HUES48 (cell line): ENCODE results near the gene RPL13.

Experiments used
- H3K27ac ChIP-seq: one replicate; pipeline ENCODE4 v1.7.0; 2013; ENCODE audit warnings: low read depth, low read length, inconsistent platforms
- H3K27me3 ChIP-seq: 2 replicates; pipeline ENCODE4 v1.6.1; 2013; ENCODE audit warnings: mild to moderate bottlenecking, low read length; ENCODE audit not compliant: control insufficient read depth, insufficient read depth
- H3K36me3 ChIP-seq: 2 replicates; pipeline ENCODE4 v1.6.1; 2013; ENCODE audit warnings: low read length; ENCODE audit not compliant: control insufficient read depth, insufficient read depth
- H3K4me1 ChIP-seq: 2 replicates; pipeline ENCODE4 v1.6.1; 2013; ENCODE audit warnings: mild to moderate bottlenecking, low read length; ENCODE audit not compliant: control insufficient read depth, insufficient read depth
- H3K4me3 ChIP-seq: 2 replicates; pipeline ENCODE4 v1.5.1; 2013; ENCODE audit warnings: mild to moderate bottlenecking, low read depth, low read length
- H3K9ac ChIP-seq: 2 replicates; pipeline ENCODE4 v1.6.1; 2013; ENCODE audit warnings: mild to moderate bottlenecking, low read depth, low read length, moderate library complexity
- H3K9me3 ChIP-seq: 2 replicates; pipeline ENCODE4 v1.6.1; 2013; ENCODE audit warnings: low read length; ENCODE audit not compliant: control insufficient read depth, insufficient read depth

The RPL13 gene

GRCh38 chr16:89602952-89603590 is 42.6 kb downstream of the RPL13 start:
- Histone ChIP-seq H3K36me3 (no peaks in the 10 kb centered on the region), H3K4me3 (no peak overlapping the region), H3K9ac (no peak overlapping the region), H3K27ac (no peak overlapping the region), H3K9me3 (no peaks in the 10 kb centered on the region), H3K27me3 (no peaks in the 10 kb centered on the region), H3K4me1 (no peaks in the 10 kb centered on the region)

GRCh38 chr16:89604764-89605163 is 44.3 kb downstream of the RPL13 start:
- H3K9me3 ChIP-seq = no peaks in the 10 kb centered on the region
- H3K27ac ChIP-seq = no peak overlapping the region
- H3K36me3 ChIP-seq = no peaks in the 10 kb centered on the region
- H3K4me3 ChIP-seq = no peak overlapping the region
- H3K4me1 ChIP-seq = no peaks in the 10 kb centered on the region
- no peak overlapping the region for H3K9ac ChIP-seq
- H3K27me3 ChIP-seq = no peaks in the 10 kb centered on the region

GRCh38 chr16:89605186-89605970 is 44.9 kb downstream of the RPL13 start:
- Histone ChIP-seq H3K27ac (no peak overlapping the region), H3K9ac (no peak overlapping the region), H3K9me3 (no peaks in the 10 kb centered on the region), H3K36me3 (no peaks in the 10 kb centered on the region), H3K4me1 (no peaks in the 10 kb centered on the region), H3K4me3 (no peak overlapping the region), H3K27me3 (no peaks in the 10 kb centered on the region)

- no peak overlapping the region for H3K4me3 ChIP-seq
- no peaks in the 10 kb centered on the region for H3K27me3 ChIP-seq
- no peaks in the 10 kb centered on the region for H3K4me1 ChIP-seq
- H3K36me3 ChIP-seq = no peaks in the 10 kb centered on the region
- no peak overlapping the region for H3K27ac ChIP-seq
- H3K9ac ChIP-seq = no peak overlapping the region
- no peaks in the 10 kb centered on the region for H3K9me3 ChIP-seq
These were observed 45.5 kb downstream of the RPL13 start for GRCh38 chr16:89606006-89606405.

DNA sequence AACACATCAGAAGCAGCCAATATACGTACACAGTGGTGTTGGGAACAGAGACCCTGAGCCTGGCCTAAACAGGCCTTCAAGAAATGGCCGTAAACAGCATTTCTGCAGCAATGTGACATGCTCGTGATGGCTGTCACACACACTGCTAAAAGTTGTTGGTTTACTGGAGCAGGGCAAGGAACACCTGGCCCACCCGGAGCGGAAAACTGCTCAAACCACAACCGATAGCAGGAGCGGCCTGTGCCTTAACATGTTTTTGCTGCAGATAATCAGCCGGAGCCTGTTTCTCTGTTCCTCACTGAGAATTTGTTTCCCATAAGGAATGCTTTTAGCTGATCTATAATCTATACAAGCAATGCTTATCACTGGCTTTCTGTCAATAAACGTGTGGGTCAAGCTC is 47.0 kb downstream of the RPL13 start:
- Histone ChIP-seq H3K27ac (no peak overlapping the region), H3K36me3 (no peaks in the 10 kb centered on the region), H3K9ac (no peak overlapping the region)

DNA sequence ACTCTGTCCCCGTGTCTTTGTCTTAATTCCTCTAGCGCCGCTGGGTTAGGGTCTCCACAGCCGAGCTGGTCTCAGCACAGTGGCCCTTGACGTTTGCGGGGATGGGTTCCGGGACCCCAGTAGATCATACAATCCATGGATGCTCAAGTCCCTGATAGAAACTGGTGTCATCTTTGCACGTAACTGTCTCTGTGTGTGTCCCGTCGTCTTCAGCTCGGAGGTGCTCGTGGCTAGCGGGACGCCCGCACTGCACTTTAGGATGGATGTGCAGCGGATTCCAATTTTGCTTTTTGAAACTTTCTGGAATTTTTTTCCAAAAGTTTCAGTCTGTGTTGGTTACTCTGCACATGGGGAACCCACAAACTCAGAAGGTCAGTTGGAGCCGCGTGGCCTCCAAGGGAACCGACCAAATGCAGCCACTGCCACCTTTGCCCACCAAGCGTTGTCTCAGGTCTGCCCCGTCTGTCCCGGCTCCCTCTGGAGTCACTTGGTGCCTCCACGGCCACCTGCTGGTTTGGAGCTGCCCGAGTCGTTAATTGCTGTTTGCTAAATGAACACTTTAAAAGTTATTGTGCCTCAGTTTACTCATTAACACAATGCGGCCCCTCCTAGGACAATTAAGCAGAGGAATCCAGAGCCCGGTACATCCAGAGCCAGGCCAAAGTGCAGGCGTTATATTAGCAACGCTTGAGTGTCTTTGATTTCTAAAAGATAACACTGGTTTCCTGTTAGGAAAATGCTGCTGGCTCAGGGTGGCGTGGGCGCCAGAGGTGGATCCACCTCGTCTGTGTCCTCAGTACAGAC is 47.7 kb downstream of the RPL13 start:
- Histone ChIP-seq H3K9ac (no peak overlapping the region), H3K4me3 (no peak overlapping the region), H3K27ac (no peak overlapping the region), H3K9me3 (no peaks in the 10 kb centered on the region), H3K4me1 (peaks cover 3% of the 10 kb centered on the region; the same call in 1 of the 2 replicates), H3K27me3 (no peaks in the 10 kb centered on the region), H3K36me3 (no peaks in the 10 kb centered on the region)

More for the DNA sequence above, 47.0 kb downstream of the RPL13 start:
- Histone ChIP-seq H3K9me3 (no peaks in the 10 kb centered on the region), H3K4me3 (no peak overlapping the region), H3K4me1 (no peaks in the 10 kb centered on the region), H3K27me3 (no peaks in the 10 kb centered on the region)

- H3K9ac ChIP-seq = no peak overlapping the region
- no peaks in the 10 kb centered on the region for H3K36me3 ChIP-seq
- no peak overlapping the region for H3K27ac ChIP-seq
- no peak overlapping the region for H3K4me3 ChIP-seq
- peaks cover 5% of the 10 kb centered on the region; the same call in 1 of the 2 replicates for H3K4me1 ChIP-seq
- no peaks in the 10 kb centered on the region for H3K27me3 ChIP-seq
- no peaks in the 10 kb centered on the region for H3K9me3 ChIP-seq
These were observed 49.6 kb downstream of the RPL13 start for GRCh38 chr16:89610108-89610453.

GRCh38 chr16:89612415-89613166 is 52.1 kb downstream of the RPL13 start:
- H3K36me3 ChIP-seq = no peaks in the 10 kb centered on the region
- no peak overlapping the region for H3K4me3 ChIP-seq
- no peaks in the 10 kb centered on the region for H3K9me3 ChIP-seq
- H3K27ac ChIP-seq = no peak overlapping the region
- H3K27me3 ChIP-seq = no peaks in the 10 kb centered on the region
- peaks cover 5% of the 10 kb centered on the region; the same call in 1 of the 2 replicates for H3K4me1 ChIP-seq
- no peak overlapping the region for H3K9ac ChIP-seq

DNA sequence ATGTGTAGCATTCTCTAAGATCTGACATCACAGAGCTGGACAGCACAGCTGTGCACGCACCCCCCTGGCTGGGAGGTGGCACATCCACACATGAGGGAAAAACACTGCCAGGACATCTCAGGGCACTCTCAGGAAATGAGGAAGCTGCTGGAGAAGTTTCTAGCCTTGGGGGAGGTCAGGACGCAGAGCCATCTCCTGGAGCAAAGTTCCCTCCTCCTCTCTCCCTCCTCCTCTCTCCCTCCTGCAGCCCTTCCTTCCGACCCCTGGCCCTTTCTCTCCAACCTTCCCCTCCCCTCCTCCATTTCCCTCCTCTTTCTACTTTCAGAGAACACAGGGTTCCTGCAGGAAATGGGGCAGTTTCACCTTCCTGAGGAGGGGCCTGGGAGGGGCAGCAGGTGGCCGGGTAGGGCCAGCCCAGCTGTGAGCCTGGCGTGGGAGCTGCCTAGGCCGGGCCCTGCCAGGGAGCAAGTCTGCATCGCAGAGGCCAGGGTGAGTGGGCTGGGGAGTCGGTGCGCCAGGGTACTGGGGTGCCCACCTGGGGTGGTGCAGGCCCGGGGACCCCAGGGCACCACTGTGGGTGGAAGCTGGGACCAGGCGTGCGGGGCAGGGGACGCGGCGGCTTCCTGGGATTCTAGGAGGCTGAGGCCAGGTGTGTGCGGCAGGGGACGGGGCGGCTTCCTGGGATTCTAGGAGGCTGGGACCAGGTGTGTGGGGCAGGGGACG is 52.9 kb downstream of the RPL13 start, which contains the start of gene DPEP1:
DPEP1 (plus strand) TSS at position 412 of the 723 bp plus-strand sequence. CDS start 16,769 bp downstream, outside the sequence.
- no peak within 1 kb of the TSS for H3K9ac ChIP-seq
- H3K27me3 ChIP-seq = no peaks in the 10 kb centered on the region
- H3K9me3 ChIP-seq = no peaks in the 10 kb centered on the region
- no peaks in the 10 kb centered on the region for H3K36me3 ChIP-seq
- no peak within 1 kb of the TSS for H3K27ac ChIP-seq
- H3K4me1 ChIP-seq = peaks cover 5% of the 10 kb centered on the region; the same call in 1 of the 2 replicates
- H3K4me3 ChIP-seq = no peak within 1 kb of the TSS

DNA sequence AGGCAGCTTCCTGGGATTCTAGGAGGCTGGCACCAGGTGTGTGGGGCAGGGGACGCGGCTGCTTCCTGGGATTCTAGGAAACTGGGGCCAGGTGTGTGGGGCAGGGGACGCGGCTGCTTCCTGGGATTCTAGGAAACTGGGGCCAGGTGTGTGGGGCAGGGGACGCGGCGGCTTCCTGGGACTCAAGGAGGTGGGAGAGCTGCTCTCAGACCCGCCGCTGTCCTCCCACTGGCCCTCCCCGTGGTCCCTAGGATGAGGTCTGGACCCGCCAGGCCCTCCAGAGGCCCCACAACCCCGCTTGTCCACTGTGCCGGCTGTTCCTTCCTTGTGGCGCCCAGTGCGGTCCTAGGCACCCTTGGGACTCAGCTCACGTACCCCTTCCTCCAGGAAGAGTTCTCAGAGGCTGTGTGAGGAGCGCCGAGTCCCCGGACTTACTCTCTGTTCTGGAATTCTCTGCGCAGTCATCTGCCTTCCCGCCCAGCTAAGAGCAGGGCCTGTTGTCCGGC is 53.5 kb downstream of the RPL13 start:
- H3K9ac ChIP-seq = no peak overlapping the region
- no peaks in the 10 kb centered on the region for H3K9me3 ChIP-seq
- no peaks in the 10 kb centered on the region for H3K36me3 ChIP-seq
- peaks cover 5% of the 10 kb centered on the region; the same call in 1 of the 2 replicates for H3K4me1 ChIP-seq
- no peak overlapping the region for H3K27ac ChIP-seq
- H3K4me3 ChIP-seq = no peak overlapping the region
- H3K27me3 ChIP-seq = no peaks in the 10 kb centered on the region
